ENCODE measurements around the gene PRRT3. TPM values are rescaled to one million over a fixed set of nuclear protein-coding genes. Genes with fewer than 3 reads are reported as not detected.

The PRRT3 gene
- total RNA-seq, 1 donor from 2014 or later, result 8.9 TPM

GRCh38 chr3:9980251-9980650, 28.0 kb upstream of the PRRT3 start:
- no peaks in the 10 kb centered on the region for H3K9me3 Mint-ChIP-seq (ENCODE audit: unreplicated experiment)
- no peaks in the 10 kb centered on the region for H3K27me3 Mint-ChIP-seq (ENCODE audit: unreplicated experiment)
- no peak for DNase-seq
- TF ChIP-seq CTCF (IDR thresholded peaks at IDR 0.05; ENCODE audit: partially characterized antibody, unreplicated experiment), result no peak
- no peak overlapping the region for H3K27ac Mint-ChIP-seq (ENCODE audit: unreplicated experiment)
- H3K4me3 Mint-ChIP-seq (ENCODE audit: unreplicated experiment), result no peak overlapping the region
- no peaks in the 10 kb centered on the region for H3K36me3 Mint-ChIP-seq (ENCODE audit: unreplicated experiment)
- no peaks in the 10 kb centered on the region for H3K4me1 Mint-ChIP-seq (ENCODE audit: low read depth, unreplicated experiment)

- no peak overlapping the region for H3K27ac Mint-ChIP-seq (ENCODE audit: unreplicated experiment)
- DNase-seq, result no peak
- H3K27me3 Mint-ChIP-seq (ENCODE audit: unreplicated experiment), result no peaks in the 10 kb centered on the region
- H3K4me3 Mint-ChIP-seq (ENCODE audit: unreplicated experiment), result no peak overlapping the region
- H3K4me1 Mint-ChIP-seq (ENCODE audit: low read depth, unreplicated experiment), result no peaks in the 10 kb centered on the region
- TF ChIP-seq CTCF (IDR thresholded peaks at IDR 0.05; ENCODE audit: partially characterized antibody, unreplicated experiment), result no peak
- H3K36me3 Mint-ChIP-seq (ENCODE audit: unreplicated experiment), result no peaks in the 10 kb centered on the region
- no peaks in the 10 kb centered on the region for H3K9me3 Mint-ChIP-seq (ENCODE audit: unreplicated experiment)
Observed at GRCh38 chr3:9978710-9979305, 26.6 kb upstream of the PRRT3 start.

DNA sequence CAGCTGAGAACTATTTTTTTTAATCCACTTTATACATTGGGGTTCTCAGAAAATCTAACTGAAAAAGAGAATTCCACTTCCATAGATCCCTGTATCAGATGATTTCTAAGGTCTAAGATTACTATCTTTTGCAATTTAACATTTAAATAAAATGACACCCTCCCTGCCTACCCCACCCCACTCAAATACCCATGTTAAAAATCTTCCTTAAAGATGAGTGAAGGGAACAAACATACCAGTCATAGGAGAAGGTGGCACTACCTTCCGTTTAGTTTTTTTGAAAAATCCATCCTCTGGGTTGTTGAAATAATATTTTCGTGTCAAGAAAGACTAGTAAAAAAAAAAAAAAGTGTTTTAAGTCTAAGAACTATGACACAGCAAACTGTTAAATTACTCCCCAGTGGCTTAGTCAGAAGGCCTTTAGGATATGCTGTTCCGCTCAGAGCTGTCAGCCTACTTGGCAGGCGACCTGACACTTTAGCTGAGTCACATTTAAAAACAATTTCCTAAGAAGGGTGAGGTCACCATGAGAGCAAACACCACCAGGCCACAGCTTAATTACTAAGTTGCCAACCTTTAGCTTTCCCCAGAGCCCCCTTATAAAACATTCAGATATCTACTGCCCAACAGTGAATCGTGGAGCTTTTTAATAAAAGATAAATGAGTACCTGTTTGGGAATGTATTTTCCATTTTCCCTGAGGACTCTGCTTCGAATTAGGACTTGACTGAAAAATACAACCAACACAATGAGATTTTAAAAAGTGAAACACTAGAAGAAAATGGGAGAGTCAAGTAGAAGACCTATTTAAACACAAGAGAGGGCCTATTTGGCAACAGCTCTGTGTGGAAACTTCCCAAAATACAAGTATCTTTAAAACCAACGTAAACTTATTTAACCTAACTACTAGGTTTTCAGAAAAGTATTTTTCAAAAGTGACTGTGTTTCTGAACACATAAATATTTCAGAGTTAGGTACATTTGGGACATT, 24.8 kb upstream of the PRRT3 start:
- no peak for DNase-seq
- no peaks in the 10 kb centered on the region for H3K27me3 Mint-ChIP-seq (ENCODE audit: unreplicated experiment)

DNA sequence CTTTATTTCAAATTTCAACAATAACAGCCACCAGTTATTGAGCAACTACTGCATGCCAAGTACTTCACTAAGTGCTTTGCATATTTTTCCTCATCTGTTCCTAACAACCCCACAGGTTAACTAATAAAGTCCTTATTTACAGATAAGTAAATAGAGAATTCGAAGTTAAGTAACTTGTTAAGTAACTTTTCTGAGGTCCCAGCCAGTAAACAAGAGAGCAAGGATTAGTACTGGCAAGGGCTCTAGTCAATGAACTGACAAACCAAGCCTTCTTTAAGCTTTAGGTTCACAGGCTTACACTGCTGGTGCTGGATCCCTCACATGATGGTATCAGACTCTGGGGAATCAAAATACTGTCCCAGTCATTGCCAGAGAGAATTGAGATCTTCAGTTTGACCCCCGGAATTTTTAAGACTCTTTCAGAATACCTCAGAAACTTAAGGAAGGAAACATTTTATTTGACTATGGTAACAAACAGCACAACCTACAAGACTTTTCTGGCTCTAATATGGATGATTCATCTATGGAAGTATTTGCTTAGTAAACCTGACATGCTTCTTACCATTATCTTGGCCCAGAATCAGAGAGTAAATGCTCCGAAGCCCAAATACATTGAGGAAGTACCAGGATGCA, 17.9 kb upstream of the PRRT3 start:
- Mint-ChIP-seq H3K9me3 (ENCODE audit: unreplicated experiment) (no peaks in the 10 kb centered on the region), H3K4me1 (ENCODE audit: low read depth, unreplicated experiment) (no peaks in the 10 kb centered on the region)

More for the DNA sequence above, 24.8 kb upstream of the PRRT3 start:
- peak overlapping the region; percentile 55 for H3K27ac Mint-ChIP-seq (ENCODE audit: unreplicated experiment)
- no peaks in the 10 kb centered on the region for H3K9me3 Mint-ChIP-seq (ENCODE audit: unreplicated experiment)
- H3K36me3 Mint-ChIP-seq (ENCODE audit: unreplicated experiment), result no peaks in the 10 kb centered on the region
- H3K4me3 Mint-ChIP-seq (ENCODE audit: unreplicated experiment), result no peak overlapping the region
- no peaks in the 10 kb centered on the region for H3K4me1 Mint-ChIP-seq (ENCODE audit: low read depth, unreplicated experiment)
- no peak for TF ChIP-seq CTCF (IDR thresholded peaks at IDR 0.05; ENCODE audit: partially characterized antibody, unreplicated experiment)

More for the DNA sequence above, 17.9 kb upstream of the PRRT3 start:
- no peak for DNase-seq
- no peak overlapping the region for H3K27ac Mint-ChIP-seq (ENCODE audit: unreplicated experiment)
- peaks cover 5% of the 10 kb centered on the region for H3K36me3 Mint-ChIP-seq (ENCODE audit: unreplicated experiment)
- no peak for TF ChIP-seq CTCF (IDR thresholded peaks at IDR 0.05; ENCODE audit: partially characterized antibody, unreplicated experiment)
- peaks cover 1% of the 10 kb centered on the region for H3K27me3 Mint-ChIP-seq (ENCODE audit: unreplicated experiment)
- H3K4me3 Mint-ChIP-seq (ENCODE audit: unreplicated experiment), result no peak overlapping the region
